ENCODE measurements around the gene STPG1.

STPG1 gene

GRCh38 chr1:24353292-24353891 is 60.2 kb downstream of the STPG1 start:
- WGBS (ENCODE audit: extremely low coverage, insufficient coverage, insufficient read length) = no CpG with 5 or more reads among the region's 4 CpGs
- Histone ChIP-seq H3K9ac (ENCODE audit: low read length) (no peak overlapping the region), H4K12ac (ENCODE audit: low read depth, low read length) (no peak overlapping the region), H3K9me3 (ENCODE audit: insufficient read depth, low read depth, low read length) (peaks cover 1% of the 10 kb centered on the region), H3K14ac (ENCODE audit: low read length) (no peak overlapping the region), H2BK120ac (ENCODE audit: insufficient read depth, low read length, poor library complexity) (no peak overlapping the region), H3K79me2 (ENCODE audit: control insufficient read depth, insufficient read depth, low read length, poor library complexity) (no peaks in the 10 kb centered on the region), H3K4me2 (ENCODE audit: low read length) (no peak overlapping the region), H3K18ac (ENCODE audit: low read length) (no peak overlapping the region), H4K91ac (ENCODE audit: low read depth, low read length) (no peak overlapping the region), H2AK5ac (ENCODE audit: low read length) (no peak overlapping the region), H2BK5ac (ENCODE audit: low read depth, low read length, poor library complexity) (no peak overlapping the region), H3K4me3 (ENCODE audit: low read depth, low read length) (no peak overlapping the region), H2AFZ (ENCODE audit: insufficient read depth, low read length, poor library complexity) (no peak overlapping the region), H3K79me1 (ENCODE audit: low read length) (no peaks in the 10 kb centered on the region), H3K4me1 (ENCODE audit: control insufficient read depth in 1 of 2, insufficient read depth in 2 of 2, low read length in 2 of 2) (peaks cover 0 to under 1% of the 10 kb centered on the region in 2 experiments), H3K4ac (ENCODE audit: low read depth, low read length) (no peak overlapping the region), H4K8ac (ENCODE audit: low read depth, low read length) (no peak overlapping the region), H2BK12ac (ENCODE audit: low read length) (no peak overlapping the region), H3K27me3 (ENCODE audit: insufficient read depth, low read length) (no peaks in the 10 kb centered on the region), H3K23ac (ENCODE audit: low read length) (no peak overlapping the region), H3K27ac (ENCODE audit: low read depth, low read length) (no peak overlapping the region), H3K36me3 (ENCODE audit: control insufficient read depth in 1 of 2, insufficient read depth in 2 of 2, low read length in 2 of 2) (peaks cover 15 to 17% of the 10 kb centered on the region in 2 experiments)
- no peak for DNase-seq

GRCh38 chr1:24351918-24352627 is 61.5 kb downstream of the STPG1 start:
- no peak overlapping the region for H2BK120ac ChIP-seq (ENCODE audit: insufficient read depth, low read length, poor library complexity)
- no peak overlapping the region for H3K27ac ChIP-seq (ENCODE audit: low read depth, low read length)
- H3K79me2 ChIP-seq (ENCODE audit: control insufficient read depth, insufficient read depth, low read length, poor library complexity) = no peaks in the 10 kb centered on the region
- WGBS (ENCODE audit: extremely low coverage, insufficient coverage, insufficient read length) = no CpG with 5 or more reads among the region's 7 CpGs
- H3K4me3 ChIP-seq (ENCODE audit: low read depth, low read length) = no peak overlapping the region
- no peak overlapping the region for H2BK12ac ChIP-seq (ENCODE audit: low read length)
- no peak overlapping the region for H4K8ac ChIP-seq (ENCODE audit: low read depth, low read length)
- peaks cover 4% of the 10 kb centered on the region for H3K79me1 ChIP-seq (ENCODE audit: low read length)
- no peak overlapping the region for H3K23ac ChIP-seq (ENCODE audit: low read length)
- DNase-seq = no peak
- H4K91ac ChIP-seq (ENCODE audit: low read depth, low read length) = no peak overlapping the region
- H3K27me3 ChIP-seq (ENCODE audit: insufficient read depth, low read length) = no peaks in the 10 kb centered on the region
- no peak overlapping the region for H4K12ac ChIP-seq (ENCODE audit: low read depth, low read length)
- H3K36me3 ChIP-seq (ENCODE audit: control insufficient read depth in 1 of 2, insufficient read depth in 2 of 2, low read length in 2 of 2) = peaks cover 20 to 26% of the 10 kb centered on the region in 2 experiments
- H3K4ac ChIP-seq (ENCODE audit: low read depth, low read length) = no peak overlapping the region
- no peak overlapping the region for H2AK5ac ChIP-seq (ENCODE audit: low read length)
- H3K14ac ChIP-seq (ENCODE audit: low read length) = no peak overlapping the region
- peaks cover 1% of the 10 kb centered on the region for H3K9me3 ChIP-seq (ENCODE audit: insufficient read depth, low read depth, low read length)
- no peak overlapping the region for H3K9ac ChIP-seq (ENCODE audit: low read length)
- no peak overlapping the region for H2AFZ ChIP-seq (ENCODE audit: insufficient read depth, low read length, poor library complexity)
- no peak overlapping the region for H3K4me2 ChIP-seq (ENCODE audit: low read length)
- no peak overlapping the region for H2BK5ac ChIP-seq (ENCODE audit: low read depth, low read length, poor library complexity)
- H3K4me1 ChIP-seq (ENCODE audit: control insufficient read depth in 1 of 2, insufficient read depth in 2 of 2, low read length in 2 of 2) = peaks cover 9 to 11% of the 10 kb centered on the region in 2 experiments
- no peak overlapping the region for H3K18ac ChIP-seq (ENCODE audit: low read length)

DNA sequence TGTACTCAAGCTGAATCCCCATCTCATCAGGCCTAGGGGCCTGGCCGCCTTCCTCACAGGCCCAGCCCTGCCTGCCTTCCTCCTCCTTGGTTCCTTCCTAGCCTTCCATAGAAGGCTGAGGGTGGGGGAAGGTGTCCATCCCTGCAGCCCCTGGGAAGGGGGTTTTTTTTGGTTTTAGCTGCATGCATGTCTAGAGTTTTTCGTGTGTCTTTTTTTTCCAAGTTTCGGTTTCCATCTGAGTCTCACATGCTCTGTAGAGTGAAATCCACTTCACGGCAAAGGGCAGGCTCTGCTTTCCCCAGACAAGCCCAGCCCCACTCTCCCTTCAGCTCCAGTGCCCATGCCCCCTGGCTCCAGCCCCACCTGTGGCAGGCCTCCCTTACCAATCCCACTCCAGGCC is 62.3 kb downstream of the STPG1 start:
- Histone ChIP-seq H3K18ac (ENCODE audit: low read length) (no peak overlapping the region), H3K4ac (ENCODE audit: low read depth, low read length) (no peak overlapping the region), H2AFZ (ENCODE audit: insufficient read depth, low read length, poor library complexity) (no peak overlapping the region), H2BK12ac (ENCODE audit: low read length) (no peak overlapping the region), H3K9ac (ENCODE audit: low read length) (no peak overlapping the region), H3K4me1 (ENCODE audit: control insufficient read depth in 1 of 2, insufficient read depth in 2 of 2, low read length in 2 of 2) (peaks cover 9 to 11% of the 10 kb centered on the region in 2 experiments), H3K36me3 (ENCODE audit: control insufficient read depth in 1 of 2, insufficient read depth in 2 of 2, low read length in 2 of 2) (peaks cover 25 to 31% of the 10 kb centered on the region in 2 experiments), H3K27me3 (ENCODE audit: insufficient read depth, low read length) (no peaks in the 10 kb centered on the region), H2BK120ac (ENCODE audit: insufficient read depth, low read length, poor library complexity) (no peak overlapping the region), H3K4me3 (ENCODE audit: low read depth, low read length) (no peak overlapping the region), H4K8ac (ENCODE audit: low read depth, low read length) (no peak overlapping the region), H3K14ac (ENCODE audit: low read length) (no peak overlapping the region), H3K79me2 (ENCODE audit: control insufficient read depth, insufficient read depth, low read length, poor library complexity) (no peaks in the 10 kb centered on the region), H3K23ac (ENCODE audit: low read length) (no peak overlapping the region), H3K27ac (ENCODE audit: low read depth, low read length) (no peak overlapping the region), H3K4me2 (ENCODE audit: low read length) (no peak overlapping the region), H4K12ac (ENCODE audit: low read depth, low read length) (no peak overlapping the region), H4K91ac (ENCODE audit: low read depth, low read length) (no peak overlapping the region), H3K79me1 (ENCODE audit: low read length) (peaks cover 4% of the 10 kb centered on the region), H2AK5ac (ENCODE audit: low read length) (no peak overlapping the region), H2BK5ac (ENCODE audit: low read depth, low read length, poor library complexity) (no peak overlapping the region), H3K9me3 (ENCODE audit: insufficient read depth, low read depth, low read length) (peaks cover 1% of the 10 kb centered on the region)
- no peak for DNase-seq
- no CpG with 5 or more reads among the region's 4 CpGs for WGBS (ENCODE audit: extremely low coverage, insufficient coverage, insufficient read length)

GRCh38 chr1:24349891-24350290 is 63.7 kb downstream of the STPG1 start:
- Histone ChIP-seq H3K14ac (ENCODE audit: low read length) (no peak overlapping the region), H2BK120ac (ENCODE audit: insufficient read depth, low read length, poor library complexity) (no peak overlapping the region), H4K91ac (ENCODE audit: low read depth, low read length) (no peak overlapping the region), H3K4ac (ENCODE audit: low read depth, low read length) (no peak overlapping the region), H3K4me1 (ENCODE audit: control insufficient read depth in 1 of 2, insufficient read depth in 2 of 2, low read length in 2 of 2) (peaks cover 9 to 11% of the 10 kb centered on the region in 2 experiments), H2AFZ (ENCODE audit: insufficient read depth, low read length, poor library complexity) (no peak overlapping the region), H3K36me3 (ENCODE audit: control insufficient read depth in 1 of 2, insufficient read depth in 2 of 2, low read length in 2 of 2) (peaks cover 30 to 38% of the 10 kb centered on the region in 2 experiments), H3K27ac (ENCODE audit: low read depth, low read length) (no peak overlapping the region), H3K79me1 (ENCODE audit: low read length) (peaks cover 4% of the 10 kb centered on the region), H4K12ac (ENCODE audit: low read depth, low read length) (no peak overlapping the region), H3K79me2 (ENCODE audit: control insufficient read depth, insufficient read depth, low read length, poor library complexity) (no peaks in the 10 kb centered on the region), H3K27me3 (ENCODE audit: insufficient read depth, low read length) (no peaks in the 10 kb centered on the region), H3K23ac (ENCODE audit: low read length) (no peak overlapping the region), H2AK5ac (ENCODE audit: low read length) (no peak overlapping the region), H3K4me2 (ENCODE audit: low read length) (no peak overlapping the region), H4K8ac (ENCODE audit: low read depth, low read length) (no peak overlapping the region), H3K9me3 (ENCODE audit: insufficient read depth, low read depth, low read length) (peaks cover 1% of the 10 kb centered on the region), H3K4me3 (ENCODE audit: low read depth, low read length) (no peak overlapping the region), H3K18ac (ENCODE audit: low read length) (no peak overlapping the region), H3K9ac (ENCODE audit: low read length) (no peak overlapping the region), H2BK12ac (ENCODE audit: low read length) (no peak overlapping the region), H2BK5ac (ENCODE audit: low read depth, low read length, poor library complexity) (no peak overlapping the region)
- no peak for DNase-seq
- WGBS (ENCODE audit: extremely low coverage, insufficient coverage, insufficient read length) = no CpG with 5 or more reads among the region's 2 CpGs
